Epidermal melanocyte (primary cell): ENCODE measurements around the gene THAP5.
A peak's percentile ranks its signal among the peaks of the same experiment; 100 is the strongest.

Experiments used
- DNase-seq: peaks from one replicate; pipeline ENCODE4 v3.0.0; 2011; ENCODE audit warnings: low spot score; ENCODE audit not compliant: insufficient read length

The THAP5 gene

DNA sequence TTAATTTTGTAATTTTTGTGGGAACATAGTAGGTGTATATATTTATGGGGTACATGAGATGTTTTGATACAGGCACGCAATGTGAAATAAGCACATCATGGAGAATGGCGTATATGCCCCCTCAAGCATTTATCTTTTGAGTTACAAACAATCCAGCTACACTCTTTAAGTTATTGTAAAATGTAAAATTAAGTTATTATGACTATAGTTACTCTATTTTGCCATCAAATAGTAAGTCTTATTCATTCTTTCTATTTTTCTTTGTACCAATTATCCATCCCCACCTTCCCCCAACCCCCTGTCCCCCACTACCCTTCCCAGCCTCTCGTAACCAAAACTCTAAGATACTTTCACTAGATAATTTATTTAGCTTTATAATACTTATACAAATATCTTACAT is 35.8 kb downstream of the THAP5 start:
- DNase-seq: no peak

DNA sequence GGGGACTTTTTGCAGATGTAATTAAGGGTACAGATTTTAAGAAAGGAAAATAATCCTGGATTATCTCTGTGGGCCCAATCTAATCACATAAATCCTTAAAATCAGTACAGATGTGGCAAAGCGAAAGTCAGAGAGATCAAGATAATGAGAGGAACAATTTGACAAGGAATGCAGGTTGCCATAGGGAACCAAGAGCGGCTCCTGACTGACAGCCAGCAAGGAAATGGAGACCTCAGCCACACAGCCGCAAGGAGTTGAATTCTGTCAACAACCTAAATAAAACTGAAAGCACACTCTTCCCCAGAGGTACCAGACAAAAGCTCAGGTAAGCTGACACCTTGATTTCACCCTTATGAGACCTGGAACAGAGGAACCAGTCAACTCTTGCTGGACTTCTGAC is 40.2 kb downstream of the THAP5 start:
- DNase-seq: no peak

DNA sequence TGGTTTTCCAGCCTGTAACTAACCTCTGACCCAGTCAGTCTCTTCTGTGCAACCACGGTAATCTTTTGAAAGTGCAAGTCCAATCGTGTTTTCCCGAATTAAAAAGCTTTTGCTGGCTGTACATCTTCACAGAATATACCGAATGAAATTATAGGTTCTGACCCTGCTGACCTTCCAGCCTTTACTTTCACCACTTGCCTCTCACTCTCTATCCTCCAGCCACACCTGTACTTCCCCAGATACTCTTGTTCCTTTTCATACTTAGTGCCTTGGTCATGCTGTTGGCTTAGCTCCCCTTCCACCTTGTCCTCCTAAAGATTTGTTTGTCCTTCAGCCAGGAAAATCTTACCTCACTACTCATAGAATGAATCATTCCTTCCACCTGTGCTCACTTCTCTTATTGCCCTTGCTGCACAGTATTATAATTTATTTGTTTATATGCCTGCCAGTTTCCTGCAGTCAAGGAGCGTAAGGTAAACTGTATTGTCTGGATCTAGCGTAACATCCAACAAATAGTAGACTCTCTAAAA is 41.3 kb downstream of the THAP5 start:
- no peak for DNase-seq

DNA sequence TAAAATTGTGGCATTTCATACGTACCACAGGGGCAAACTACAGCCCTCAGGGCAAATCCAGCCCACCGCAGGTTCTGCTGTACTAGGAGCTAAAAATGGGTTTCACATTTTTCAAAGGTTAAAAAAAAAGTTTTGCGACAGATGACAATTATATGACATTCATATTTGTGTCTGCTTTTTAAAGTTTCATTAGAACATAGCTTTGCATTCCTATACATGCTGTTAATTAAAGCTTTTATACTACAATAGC is 42.8 kb downstream of the THAP5 start:
- DNase-seq: no peak

DNA sequence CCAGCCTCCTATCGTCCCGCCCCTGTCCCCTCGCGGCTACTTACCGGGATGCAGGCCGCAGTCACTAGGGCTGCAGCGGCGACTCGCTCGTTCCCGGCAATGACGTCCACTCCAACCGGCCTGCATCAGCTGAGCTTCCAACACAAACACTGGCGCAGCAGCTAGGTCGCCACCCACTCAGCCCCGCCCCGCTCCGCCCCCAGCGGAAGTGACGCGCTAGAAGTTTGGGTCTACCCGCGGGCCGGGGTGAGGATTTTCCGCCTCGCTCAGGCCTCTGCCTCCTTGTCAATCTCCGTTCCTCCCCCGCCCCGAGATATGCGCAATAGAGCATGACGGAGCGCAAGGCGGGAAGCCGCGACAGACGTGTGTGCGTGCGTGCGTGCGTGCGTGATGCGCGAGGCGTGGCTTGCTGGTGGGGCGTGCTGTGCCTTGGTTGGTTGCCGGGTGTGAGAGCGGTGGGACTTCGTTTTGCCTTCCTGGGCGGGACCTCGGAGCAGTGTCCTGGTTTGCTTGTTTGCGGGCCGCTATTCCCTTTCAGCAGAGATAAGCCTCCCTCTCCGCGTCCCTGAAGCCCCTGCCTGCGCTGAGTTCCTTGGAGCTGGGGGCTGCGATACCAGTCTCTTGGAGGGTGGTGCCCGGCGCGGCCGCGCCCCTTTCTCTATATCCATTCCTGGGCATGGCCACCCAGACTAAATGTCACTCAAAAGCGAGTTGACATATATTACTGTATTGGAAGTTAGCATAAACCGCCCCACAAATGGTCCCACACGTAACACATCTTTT is 43.3 kb downstream of the THAP5 start, which contains the start of gene PNPLA8:
PNPLA8 (minus strand) TSS at position 151 of the 783 bp plus-strand sequence. CDS start 10,644 bp downstream, outside the sequence.
- DNase-seq: peak; percentile 90

DNA sequence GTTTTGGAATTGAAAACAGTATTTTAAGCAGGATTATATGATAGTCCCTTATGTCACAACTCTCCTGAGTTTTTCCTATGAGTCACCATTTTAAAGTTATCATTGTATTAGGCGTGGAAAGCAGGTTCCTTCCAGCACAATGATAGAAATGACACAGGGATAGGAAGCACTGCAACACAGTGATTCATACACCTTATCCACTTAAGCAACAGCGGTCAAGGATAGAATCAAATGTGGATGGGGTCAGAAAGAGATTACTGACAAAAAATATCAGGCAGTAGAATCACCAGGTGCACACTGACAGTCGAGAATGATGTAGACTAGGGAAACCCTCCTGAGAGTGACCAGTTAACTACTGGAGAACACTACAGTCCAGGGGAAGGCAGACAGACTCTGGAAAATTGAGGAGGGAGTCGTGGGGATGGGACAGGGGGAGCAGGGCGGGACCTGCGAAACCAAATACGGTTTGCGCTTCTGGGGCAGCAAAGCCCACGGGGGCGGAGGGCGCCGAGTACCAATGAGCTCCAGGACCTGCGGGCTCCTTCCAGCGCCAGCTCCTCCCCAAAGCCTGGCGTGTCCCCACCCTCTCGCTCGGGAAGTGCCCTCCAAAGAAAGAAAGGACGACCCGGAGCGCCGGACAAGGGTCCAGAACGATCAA is 44.0 kb downstream of the THAP5 start:
- peak; percentile 48 for DNase-seq

DNA sequence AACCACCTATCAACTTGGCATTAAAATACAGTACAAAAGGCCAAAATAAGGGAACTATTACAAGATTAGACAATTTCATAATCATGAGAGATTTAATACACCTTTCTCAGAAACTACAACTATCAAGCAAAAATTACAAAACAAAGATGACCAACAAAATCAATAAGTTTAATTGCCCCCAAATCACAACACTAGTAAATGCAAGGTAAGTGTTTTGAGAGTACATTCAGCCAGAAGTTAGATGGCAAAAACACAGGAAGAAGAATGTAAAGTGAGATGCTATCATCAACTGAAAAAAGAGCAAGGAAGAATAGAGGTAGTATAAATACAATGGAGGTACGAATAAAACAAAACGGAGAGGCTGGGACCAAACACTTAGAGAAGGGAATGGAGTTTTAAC is 46.7 kb downstream of the THAP5 start:
- DNase-seq: no peak

DNA sequence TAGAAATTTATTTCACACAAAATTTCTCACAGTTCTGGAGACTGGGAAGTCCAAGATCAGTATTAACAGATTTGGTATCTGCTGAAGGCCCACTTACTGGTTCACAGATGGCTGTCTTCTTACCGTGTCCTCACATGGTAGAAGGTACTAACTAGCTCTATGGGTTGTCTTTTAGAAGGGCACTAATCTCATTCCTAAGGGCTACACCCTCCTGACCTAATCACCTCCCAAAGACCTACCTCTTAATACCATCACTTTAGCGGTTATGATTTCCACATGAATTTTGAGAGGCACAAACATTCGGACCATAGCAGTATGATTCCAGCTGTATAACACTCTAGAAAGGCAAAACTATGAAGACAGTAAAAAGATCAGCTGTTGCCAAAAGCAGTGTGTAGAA is 51.6 kb downstream of the THAP5 start:
- DNase-seq: no peak

DNA sequence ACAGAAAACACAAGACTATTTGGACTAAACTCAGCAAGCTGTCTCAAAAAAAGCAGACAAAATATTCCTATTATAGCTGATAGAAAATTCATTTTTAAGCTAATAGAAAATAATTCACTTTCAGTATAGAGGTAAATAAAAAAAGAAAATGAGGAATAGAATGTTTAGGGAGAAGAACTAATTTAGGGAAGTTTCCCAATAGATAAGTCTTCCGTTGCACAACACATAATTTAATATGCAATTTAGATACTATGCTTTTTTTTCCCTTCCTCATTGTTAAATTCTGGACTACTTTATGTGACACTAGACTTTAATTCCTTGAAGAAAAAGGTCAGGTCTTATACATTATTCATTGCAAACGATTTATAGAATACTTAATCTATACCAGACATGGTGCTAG is 53.9 kb downstream of the THAP5 start:
- DNase-seq: no peak

DNA sequence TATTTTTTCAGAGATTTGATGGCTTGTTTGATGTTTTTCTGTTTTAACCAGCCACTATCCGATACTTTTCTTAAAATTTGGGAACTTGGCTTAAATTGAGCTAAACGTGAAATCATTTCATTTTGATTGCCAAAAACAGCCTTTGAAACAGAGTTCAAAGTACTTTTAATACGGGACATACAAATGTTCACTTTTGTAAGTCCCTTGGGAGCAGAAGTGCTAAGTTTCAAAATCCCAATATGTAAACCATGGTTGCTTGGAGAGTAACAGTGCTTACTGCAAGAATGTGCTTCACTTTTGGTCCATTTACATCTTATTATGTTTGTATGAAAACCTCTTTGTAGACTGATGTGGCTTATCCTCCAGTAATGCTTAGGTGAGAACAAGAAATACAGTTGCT is 54.5 kb downstream of the THAP5 start:
- no peak for DNase-seq
